ENCODE measurements around the gene MYH2.
"Not testable (repeated sequence)": the region's sequence is repeated elsewhere in the genome, so short reads cannot be mapped to it uniquely, and the experiment has no call there.

MYH2 gene

DNA sequence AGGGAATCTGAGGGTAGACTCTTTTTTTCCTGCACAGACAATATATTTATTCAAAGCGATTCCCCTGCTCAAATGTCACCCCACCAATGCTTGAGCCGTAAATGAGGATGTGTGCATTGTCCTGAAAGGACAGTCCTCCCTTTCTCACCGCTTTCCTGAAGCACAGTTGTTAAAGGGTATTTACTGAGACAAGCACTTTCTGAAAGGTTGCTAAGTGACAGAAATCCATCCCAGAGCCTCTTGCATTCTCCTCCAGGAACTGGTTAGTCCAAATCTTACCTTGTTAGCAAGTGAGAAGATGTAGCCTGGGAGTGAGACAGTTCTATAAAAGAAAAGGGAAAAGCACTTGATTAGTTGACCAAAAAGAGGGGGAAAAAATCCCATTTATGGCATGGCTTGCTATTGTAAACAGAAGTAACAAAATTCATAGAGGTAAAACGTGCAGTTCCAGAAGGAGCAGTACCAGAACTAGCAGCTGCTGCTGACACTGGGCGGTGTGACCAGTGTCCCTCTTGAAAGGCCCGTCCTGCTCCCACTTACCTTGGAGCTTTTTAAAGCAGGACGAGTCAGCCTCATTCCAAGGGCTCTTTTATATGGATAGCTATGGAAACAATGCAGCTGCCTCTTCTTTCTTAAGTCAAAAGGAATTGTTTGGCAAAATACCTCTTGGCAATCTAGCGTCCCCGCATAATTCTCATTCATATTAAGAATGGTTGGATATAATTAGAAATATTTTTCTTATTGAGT lies at the start of gene MYH2:
MYH2 (minus strand) TSS at position 563 of the 747 bp plus-strand sequence. CDS start 1,738 bp downstream, outside the sequence.
- no peak for DNase-seq

DNA sequence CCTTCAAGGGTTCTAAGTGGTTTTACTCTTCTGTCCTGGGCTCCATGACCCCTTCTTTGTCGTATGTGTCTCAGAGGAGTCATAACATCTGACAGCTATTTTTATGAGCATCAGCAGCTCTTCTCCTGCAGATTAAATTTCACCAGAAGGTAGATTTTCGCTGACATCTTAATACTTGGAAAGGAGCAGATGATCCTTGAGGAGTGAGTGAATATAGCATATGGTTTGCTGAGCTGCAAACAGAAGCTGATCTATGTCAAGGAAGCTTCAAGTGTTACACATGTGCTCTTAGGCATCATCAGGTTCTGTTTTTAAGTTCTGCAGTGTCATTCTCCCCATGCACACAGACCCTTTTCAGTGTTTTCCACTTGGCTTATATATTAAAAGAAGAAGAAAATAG lies 49.2 kb upstream of the MYH2 start:
- no peak for DNase-seq

GRCh38 chr17:10589553-10590145 lies 40.2 kb upstream of the MYH2 start:
- no peak for DNase-seq

DNA sequence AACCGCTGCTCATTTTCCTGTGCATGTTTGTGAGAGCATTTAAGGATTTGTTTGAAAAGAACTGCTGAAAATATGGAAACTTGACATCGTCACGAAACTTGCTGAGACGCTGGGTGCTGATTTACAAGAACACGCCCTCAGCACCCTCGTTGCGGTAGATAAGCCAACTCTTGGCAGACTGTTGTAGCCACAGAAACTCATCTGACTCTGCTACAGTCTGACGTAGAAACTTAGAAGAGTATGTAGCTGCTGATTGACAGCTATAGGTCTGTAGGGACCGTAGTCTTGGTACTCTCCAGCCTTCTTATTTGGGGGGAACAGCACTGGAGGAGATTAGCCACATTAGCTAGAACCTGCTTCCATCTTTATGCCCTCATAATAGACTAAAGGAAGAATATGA lies 36.1 kb upstream of the MYH2 start:
- DNase-seq, result no peak

DNA sequence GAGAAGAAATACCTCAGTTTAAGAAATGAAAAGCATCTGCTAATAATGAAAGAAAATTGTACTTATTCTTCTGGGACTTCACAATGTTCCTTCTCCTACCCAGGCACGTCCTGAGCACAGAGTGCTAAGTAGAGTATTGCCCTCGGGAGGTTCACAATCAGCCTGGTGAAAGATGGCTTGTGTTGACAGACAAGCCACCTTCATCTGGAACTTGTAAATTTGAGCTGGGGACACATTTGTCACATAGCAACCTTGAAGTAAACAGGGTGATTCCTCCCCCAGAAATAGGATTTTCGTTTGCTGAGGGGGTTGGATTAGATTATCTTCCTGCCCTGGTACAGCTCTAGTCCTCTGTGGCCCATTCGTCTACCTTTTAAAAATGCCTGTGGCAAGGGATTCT lies 34.4 kb upstream of the MYH2 start:
- DNase-seq, result no peak

DNA sequence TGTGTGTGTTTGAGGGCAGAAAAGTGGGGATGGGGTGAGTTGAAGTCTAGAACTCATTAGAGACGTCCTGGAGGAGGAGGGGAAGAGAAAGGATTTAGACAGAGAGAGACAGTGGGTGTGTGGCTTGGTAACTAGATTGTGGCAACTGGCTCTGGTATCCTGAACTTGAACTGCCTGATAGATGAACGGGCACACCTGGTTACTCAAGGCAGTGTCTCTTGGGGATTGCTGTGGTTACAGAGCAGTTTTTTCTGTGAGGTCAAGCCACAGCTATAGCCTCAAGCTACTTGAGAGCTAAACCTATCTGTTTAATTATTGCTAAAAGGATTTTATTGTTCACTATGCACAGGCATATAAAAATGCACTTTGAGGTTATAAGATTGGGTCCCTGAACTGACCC lies 29.8 kb upstream of the MYH2 start:
- no peak for DNase-seq

GRCh38 chr17:10574324-10574723 lies 24.9 kb upstream of the MYH2 start:
- DNase-seq, result no peak

- DNase-seq, result no peak
These were observed 14.7 kb upstream of the MYH2 start for GRCh38 chr17:10563991-10564660.

DNA sequence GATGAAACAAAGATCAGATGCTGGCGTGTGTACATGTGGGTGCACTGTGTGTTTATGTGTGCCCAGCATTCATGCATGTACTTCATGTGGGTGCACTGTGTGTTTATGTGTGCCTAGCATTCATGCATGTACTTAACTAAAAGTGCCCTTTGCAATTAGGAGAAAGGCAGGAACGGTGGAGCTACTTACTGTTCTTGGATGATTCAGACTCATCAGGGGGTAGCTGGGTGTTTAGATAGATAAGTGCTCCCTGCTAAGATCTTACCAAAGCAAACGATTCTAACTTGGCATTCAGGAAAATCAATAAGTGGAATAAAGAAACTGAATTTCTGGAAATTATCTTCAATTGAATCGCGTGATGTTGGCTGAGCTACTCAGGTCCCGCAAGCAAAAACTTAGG lies 8.6 kb upstream of the MYH2 start:
- DNase-seq, result no peak

DNA sequence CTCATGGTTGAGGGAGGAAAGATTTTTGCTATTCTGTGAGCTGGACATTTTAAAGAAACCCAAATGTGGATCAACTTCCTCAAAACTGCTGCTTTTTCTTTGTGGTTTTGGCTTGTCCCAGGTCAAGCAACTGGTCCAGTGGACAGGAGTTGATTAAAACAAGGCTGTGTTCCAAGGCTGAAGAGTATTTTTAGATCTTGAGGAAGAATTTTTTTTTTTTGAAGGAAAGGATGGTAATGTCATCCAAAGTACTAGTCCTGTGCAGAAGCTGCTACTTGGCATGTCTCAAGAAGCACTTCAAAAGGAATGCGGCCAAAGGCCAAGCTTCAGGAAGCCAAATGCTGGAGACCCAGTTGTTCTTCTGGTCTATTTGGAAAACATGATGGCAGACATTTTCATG lies 8.0 kb upstream of the MYH2 start:
- no peak for DNase-seq

DNA sequence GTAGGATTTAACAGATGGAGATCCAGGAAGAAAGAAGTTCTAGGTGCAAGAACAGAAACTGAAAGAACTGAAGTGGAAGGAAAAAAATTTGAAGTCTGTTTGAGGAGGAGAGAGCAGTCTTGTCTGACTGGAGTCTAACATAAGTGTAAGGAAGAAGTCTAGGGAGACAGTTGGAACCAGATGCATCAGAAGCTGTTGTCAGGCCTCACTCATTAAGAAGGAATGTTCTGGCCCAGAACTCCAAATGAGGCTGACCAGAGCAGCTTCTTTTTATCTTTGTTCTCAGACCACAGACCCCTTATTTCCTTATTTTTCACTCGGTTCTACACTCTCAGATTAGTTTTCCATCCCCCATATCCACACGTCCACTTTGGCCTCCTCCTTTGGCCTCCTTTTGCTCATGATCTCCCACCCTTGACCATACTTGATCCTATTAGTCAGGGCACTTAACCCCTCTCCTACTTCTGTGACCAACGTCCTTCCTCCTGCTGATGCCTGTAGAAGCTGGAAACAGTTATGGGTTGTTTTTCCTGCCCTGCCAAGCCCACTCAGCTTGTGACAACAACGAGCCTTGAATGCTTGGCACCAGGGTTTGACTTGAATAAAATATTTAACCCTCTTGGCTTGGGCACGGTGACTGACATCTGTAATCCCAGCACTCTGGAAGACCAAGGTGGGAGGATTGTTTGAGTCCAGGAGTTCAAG lies 7.0 kb upstream of the MYH2 start:
- DNase-seq, result no peak

DNA sequence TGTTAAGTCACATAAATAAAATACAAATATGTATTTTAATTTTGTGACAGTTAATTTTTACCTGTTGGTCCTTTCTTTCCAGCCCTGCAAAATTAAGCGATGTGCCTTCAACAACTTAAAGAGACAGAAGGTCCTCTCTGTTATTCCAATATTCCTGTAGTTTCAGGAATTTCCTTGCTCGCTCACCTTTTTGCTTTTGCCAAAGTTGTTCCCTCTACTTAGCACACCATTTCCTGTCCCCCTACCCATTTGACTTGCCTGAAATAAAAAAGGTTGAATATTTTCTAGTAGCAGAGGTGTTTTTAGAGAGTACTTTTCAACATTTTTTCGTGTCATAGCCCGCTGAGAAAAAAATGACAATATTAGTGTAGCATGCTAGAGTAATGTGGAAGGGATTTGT lies 556 bp upstream of the MYH2 start:
- DNase-seq, result no peak

GRCh38 chr17:10547351-10547750 lies 2.1 kb downstream of the MYH2 start:
- no peak for DNase-seq

GRCh38 chr17:10543486-10543885 lies 6.0 kb downstream of the MYH2 start:
- DNase-seq, result not testable (repeated sequence)

- DNase-seq, result not testable (repeated sequence)
These were observed 8.3 kb downstream of the MYH2 start for GRCh38 chr17:10541179-10541578.

DNA sequence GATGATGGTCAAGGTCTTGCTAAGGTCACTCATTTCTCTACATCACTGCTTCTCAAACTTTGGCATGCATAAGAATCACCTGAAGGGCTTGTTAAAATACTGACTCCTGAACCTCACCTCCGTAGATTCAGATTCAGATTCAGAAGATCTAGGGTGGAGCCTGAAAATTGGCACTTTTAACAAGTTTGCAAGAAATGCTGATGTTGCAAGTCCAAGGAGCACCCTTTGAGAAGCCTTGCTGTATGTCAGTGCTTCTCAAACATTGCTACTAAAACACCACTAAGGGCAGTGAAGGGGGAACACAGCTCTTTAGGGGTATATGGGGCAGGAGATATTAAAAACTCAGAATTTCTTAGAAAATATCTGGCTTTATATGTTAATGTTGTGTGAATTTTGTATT lies 17.4 kb downstream of the MYH2 start:
- no peak for DNase-seq

DNA sequence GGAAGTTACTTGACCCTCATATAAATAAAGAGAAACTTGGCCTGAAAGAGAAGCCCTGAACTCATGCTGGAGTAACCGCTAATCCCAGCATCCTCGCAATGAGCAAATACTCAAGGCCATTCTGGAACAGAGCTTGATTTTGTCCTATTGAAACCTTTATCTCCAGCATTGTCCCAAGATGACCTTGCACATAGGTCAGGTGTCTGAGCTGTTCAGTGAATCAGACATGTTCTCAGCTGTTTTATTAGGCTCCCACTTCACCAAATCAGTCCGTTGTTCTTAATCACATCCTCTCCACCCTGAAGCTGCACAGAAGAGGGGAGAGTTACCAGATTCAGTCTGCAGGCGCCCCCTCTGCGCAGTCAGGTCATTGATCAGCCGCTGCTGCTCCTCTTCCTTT lies 22.0 kb downstream of the MYH2 start:
- no peak for DNase-seq

GRCh38 chr17:10526517-10526916 lies 22.9 kb downstream of the MYH2 start:
- no peak for DNase-seq

DNA sequence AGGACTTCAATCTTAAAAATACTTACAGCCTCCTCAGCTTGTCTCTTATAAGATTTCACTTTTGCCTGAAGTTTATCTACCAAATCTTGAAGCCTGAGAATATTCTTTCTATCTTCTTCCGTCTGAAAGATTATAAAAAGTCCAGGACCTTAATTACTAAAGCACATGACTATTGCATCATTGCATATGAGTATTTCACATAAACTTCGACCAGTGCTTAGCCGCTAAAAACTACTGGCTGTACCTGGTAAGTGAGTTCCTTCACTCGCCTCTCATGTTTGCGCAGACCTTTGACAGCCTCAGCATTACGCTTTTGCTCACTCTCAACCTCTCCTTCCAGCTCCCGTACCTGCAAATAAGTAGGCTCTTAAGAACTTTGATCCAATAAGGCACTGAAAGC lies 26.4 kb downstream of the MYH2 start:
- DNase-seq, result no peak

- no peak for DNase-seq
These were observed 27.5 kb downstream of the MYH2 start for GRCh38 chr17:10521949-10522348.

- DNase-seq, result no peak
These were observed 31.0 kb downstream of the MYH2 start, which contains the start of gene MYH1 for GRCh38 chr17:10518271-10519037. MYH1 (minus strand) TSS chr17:10518542; CDS start chr17:10516642, 1,900 bp downstream.

- no peak for DNase-seq
These were observed 32.8 kb downstream of the MYH2 start for GRCh38 chr17:10516638-10517037.

- no peak for DNase-seq
These were observed 33.4 kb downstream of the MYH2 start for GRCh38 chr17:10516065-10516464.
